Upper lobe of left lung (tissue), 6 donors: ENCODE measurements around the gene LEFTY2. TPM values are rescaled to one million over a fixed set of nuclear protein-coding genes. Genes with fewer than 3 reads are reported as not detected.
"Not testable (repeated sequence)": the region's sequence is repeated elsewhere in the genome, so short reads cannot be mapped to it uniquely, and the experiment has no call there.

Source experiments
- ATAC-seq, 2 donors: fragments of 200-7000 bp; cut with Tn5 transposase; one replicate each; pipeline ENCODE4 v1.9.1; 2022; ENCODE audit warnings: mild to moderate bottlenecking in 2 of 2, moderate library complexity in 2 of 2; ENCODE audit not compliant: low FRiP score in 2 of 2
- DNase-seq, 2 donors: peaks; one replicate each; pipeline ENCODE4 v3.0.0-alpha.2; 2019 to 2020
- H3K27ac ChIP-seq, 4 donors: fragments of 200-600 bp; sonication (generic); one replicate each; pipeline ENCODE4 v1.5.1; 2016 to 2019
- H3K27me3 ChIP-seq, 4 donors: fragments of 200-600 bp; sonication (generic); one replicate each; pipeline ENCODE4 v1.5.1; 2017 to 2019
- H3K36me3 ChIP-seq, 4 donors: fragments of 200-600 bp; sonication (generic); one replicate each; pipeline ENCODE4 v1.5.1; 2016 to 2019
- H3K4me1 ChIP-seq, 4 donors: fragments of 200-600 bp; sonication (generic); one replicate each; pipeline ENCODE4 v1.5.1; 2018 to 2019
- H3K4me3 ChIP-seq, 4 donors: fragments of 200-600 bp; sonication (generic); one replicate each; pipeline ENCODE4 v1.5.1; 2017 to 2019; ENCODE audit warnings: mild to moderate bottlenecking in 2 of 4, moderate library complexity in 1 of 4
- H3K9me3 ChIP-seq, 4 donors: fragments of 200-600 bp; sonication (generic); one replicate each; pipeline ENCODE4 v1.5.1; 2018 to 2019
- EP300 ChIP-seq, 4 donors: sonication (generic); formaldehyde crosslinking; IDR thresholded peaks; one replicate each; pipeline ENCODE4 v1.5.1; 2017; ENCODE audit warnings: antibody characterized with exemption in 4 of 4, control low read depth in 2 of 4
- POLR2A ChIP-seq, 4 donors: fragments of 450-650 bp; IDR thresholded peaks; one replicate each; pipeline ENCODE4 v1.5.1; 2016 to 2017; ENCODE audit warnings: antibody characterized with exemption in 4 of 4, mild to moderate bottlenecking in 2 of 4
- POLR2AphosphoS5 ChIP-seq, 2 donors: sonication (generic); formaldehyde crosslinking; IDR thresholded peaks; one replicate each; pipeline ENCODE4 v1.5.1; 2017; ENCODE audit warnings: antibody characterized with exemption in 2 of 2
- WGBS, 2 donors: methylation state at CpG; one replicate each; pipeline ENCODE4 v1.1.5; 2017 to 2018; 5-methylcytosine and 5-hydroxymethylcytosine counted together
- total RNA-seq, 6 donors: library from RNA; depleted of rRNA in 4 of 6; stranded (reverse); fragments of >200 nt in 4 of 6; gene quantifications; one replicate each; pipeline versions ENCODE4 v1.1.0 to v1.2.1, GENCODE V29; 2016 to 2021
- TF ChIP-seq, protein P1 (sequence below), 6 experiments: fragments of 450-650 bp in 4 of 6; fragments of 200-600 bp in 2 of 6; sonication (generic) in 2 of 6; IDR thresholded peaks; one replicate each; pipeline ENCODE4 v1.5.1; 2016 to 2019; ENCODE audit warnings: antibody characterized with exemption in 6 of 6
- donor health status: DM: no; HTN: no; CAD: no; lungs with moderate emphysema.
- donor health status: DM: no; HTN: yes; CAD: no; lungs with severe emphysema.

LEFTY2 gene
- total RNA-seq, 6 donors from 2014 or later = 0.44 to 2.9 (median 0.76) TPM; not detected in 2

GRCh38 chr1:225940385-225941151, 452 bp downstream of the LEFTY2 start:
- peak in 1 of 2 donors; percentile 12 for ATAC-seq
- Histone ChIP-seq H3K4me3 (no peak overlapping the region), H3K27me3 (no peaks in the 10 kb centered on the region), H3K27ac (peak overlapping the region in 3 of 4 donors; percentile 46 to 73 (median 72)), H3K4me1 (peaks cover 13 to 24% (median 21%) of the 10 kb centered on the region in 4 donors), H3K9me3 (no peaks in the 10 kb centered on the region), H3K36me3 (no peaks in the 10 kb centered on the region)
- TF ChIP-seq POLR2A (IDR thresholded peaks at IDR 0.05) (no peak), POLR2AphosphoS5 (IDR thresholded peaks at IDR 0.05) (no peak), EP300 (IDR thresholded peaks at IDR 0.05) (no peak)
- TF ChIP-seq, protein P1, sequence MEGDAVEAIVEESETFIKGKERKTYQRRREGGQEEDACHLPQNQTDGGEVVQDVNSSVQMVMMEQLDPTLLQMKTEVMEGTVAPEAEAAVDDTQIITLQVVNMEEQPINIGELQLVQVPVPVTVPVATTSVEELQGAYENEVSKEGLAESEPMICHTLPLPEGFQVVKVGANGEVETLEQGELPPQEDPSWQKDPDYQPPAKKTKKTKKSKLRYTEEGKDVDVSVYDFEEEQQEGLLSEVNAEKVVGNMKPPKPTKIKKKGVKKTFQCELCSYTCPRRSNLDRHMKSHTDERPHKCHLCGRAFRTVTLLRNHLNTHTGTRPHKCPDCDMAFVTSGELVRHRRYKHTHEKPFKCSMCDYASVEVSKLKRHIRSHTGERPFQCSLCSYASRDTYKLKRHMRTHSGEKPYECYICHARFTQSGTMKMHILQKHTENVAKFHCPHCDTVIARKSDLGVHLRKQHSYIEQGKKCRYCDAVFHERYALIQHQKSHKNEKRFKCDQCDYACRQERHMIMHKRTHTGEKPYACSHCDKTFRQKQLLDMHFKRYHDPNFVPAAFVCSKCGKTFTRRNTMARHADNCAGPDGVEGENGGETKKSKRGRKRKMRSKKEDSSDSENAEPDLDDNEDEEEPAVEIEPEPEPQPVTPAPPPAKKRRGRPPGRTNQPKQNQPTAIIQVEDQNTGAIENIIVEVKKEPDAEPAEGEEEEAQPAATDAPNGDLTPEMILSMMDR (IDR thresholded peaks at IDR 0.05) = no peak
- peak in 1 of 2 donors; percentile 79 for DNase-seq
- 77 to 88% methylated on average over 8 to 15 of the region's 25 CpGs for whole genome bisulfite sequencing, 2 donors

DNA sequence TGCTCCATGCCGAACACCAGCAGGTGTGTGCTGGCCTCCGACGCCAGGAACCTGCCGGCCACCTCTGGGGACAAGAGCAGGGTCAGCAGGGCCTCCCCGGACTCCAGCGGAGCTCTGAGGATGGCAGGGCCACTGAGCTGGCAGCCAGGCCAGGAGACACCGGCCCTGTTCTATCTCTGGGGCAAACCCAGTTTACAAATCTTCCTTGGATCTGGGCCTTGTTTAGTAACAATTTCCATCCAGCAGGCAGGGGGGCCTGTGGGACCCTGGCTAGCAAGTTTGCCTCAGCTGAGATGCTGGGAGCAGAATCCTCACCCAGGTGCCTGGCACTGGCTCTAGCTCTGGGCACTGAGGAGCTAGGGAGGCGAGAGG, 1.1 kb downstream of the LEFTY2 start:
- peaks cover 13 to 24% (median 21%) of the 10 kb centered on the region in 4 donors for H3K4me1 ChIP-seq
- not testable (repeated sequence) for H3K27ac ChIP-seq, ATAC-seq, H3K36me3 ChIP-seq, H3K27me3 ChIP-seq, H3K9me3 ChIP-seq, DNase-seq, H3K4me3 ChIP-seq
- WGBS, 2 donors = 74% methylated on average over 7 of the region's 8 CpGs; no CpG with 5 or more reads in 1 of the 2 donors

- H3K9me3 ChIP-seq, H3K27ac ChIP-seq, H3K27me3 ChIP-seq, H3K36me3 ChIP-seq: not testable (repeated sequence)
- peak in 1 of 2 donors; percentile 25 for ATAC-seq
- Histone ChIP-seq H3K4me1 (peaks cover 13 to 22% (median 20%) of the 10 kb centered on the region in 4 donors), H3K4me3 (peak overlapping the region in 1 of 4 donors; percentile 13)
- peak in 1 of 2 donors; percentile 87 for DNase-seq
- 71 to 93% methylated on average over 7 to 35 of the region's 69 CpGs for WGBS, 2 donors
These were observed 1.7 kb downstream of the LEFTY2 start for GRCh38 chr1:225939097-225939938.

- DNase-seq (peak in 1 of 2 donors; percentile 53), ATAC-seq (no peak)
- H3K4me3 ChIP-seq = no peak overlapping the region
- H3K27me3 ChIP-seq = no peaks in the 10 kb centered on the region
- WGBS, 2 donors = 85 to 92% methylated on average over 5 to 21 of the region's 21 CpGs
- no peaks in the 10 kb centered on the region for H3K36me3 ChIP-seq
- H3K27ac ChIP-seq = no peak overlapping the region
- TF ChIP-seq EP300 (IDR thresholded peaks at IDR 0.05) (no peak), POLR2AphosphoS5 (IDR thresholded peaks at IDR 0.05) (no peak), POLR2A (IDR thresholded peaks at IDR 0.05) (no peak)
- TF ChIP-seq, protein P1 (IDR thresholded peaks at IDR 0.05) = no peak
- H3K4me1 ChIP-seq = peaks cover 13 to 19% (median 19%) of the 10 kb centered on the region in 4 donors
- H3K9me3 ChIP-seq = no peaks in the 10 kb centered on the region
These were observed 3.7 kb downstream of the LEFTY2 start for GRCh38 chr1:225937048-225937968.

GRCh38 chr1:225936523-225936922, 4.5 kb downstream of the LEFTY2 start:
- no peak for ATAC-seq
- 71 to 77% methylated on average over 1 to 3 of the region's 3 CpGs for WGBS, 2 donors
- Histone ChIP-seq H3K9me3 (no peaks in the 10 kb centered on the region), H3K4me3 (no peak overlapping the region), H3K27ac (no peak overlapping the region), H3K27me3 (no peaks in the 10 kb centered on the region), H3K36me3 (no peaks in the 10 kb centered on the region), H3K4me1 (peaks cover 10 to 16% (median 11%) of the 10 kb centered on the region in 4 donors)
- no peak for DNase-seq
- TF ChIP-seq, protein P1 (IDR thresholded peaks at IDR 0.05) = no peak
- no peak for TF ChIP-seq EP300 (IDR thresholded peaks at IDR 0.05)
- no peak for TF ChIP-seq POLR2A (IDR thresholded peaks at IDR 0.05)
- no peak for TF ChIP-seq POLR2AphosphoS5 (IDR thresholded peaks at IDR 0.05)

DNA sequence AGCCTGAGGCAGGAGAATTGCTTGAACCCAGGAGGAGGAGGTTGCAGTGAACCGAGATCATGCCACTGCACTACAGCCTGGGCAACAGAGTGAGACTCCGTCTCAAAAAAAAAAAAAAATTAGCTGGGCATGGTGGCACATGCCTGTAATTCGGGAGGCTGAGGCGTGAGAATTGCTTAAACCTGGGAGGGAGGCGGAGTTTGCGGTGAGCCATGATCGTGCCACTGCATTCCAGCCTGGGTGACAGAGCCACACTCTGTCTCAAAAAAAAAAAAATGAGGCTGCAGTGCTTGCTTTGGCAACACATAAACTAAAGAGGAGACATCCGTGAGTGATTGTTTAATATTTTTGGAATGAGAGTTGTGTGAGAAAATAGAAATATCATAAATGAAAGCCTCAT, 4.9 kb downstream of the LEFTY2 start:
- not testable (repeated sequence) for H3K9me3 ChIP-seq, H3K36me3 ChIP-seq, ATAC-seq, DNase-seq, H3K27ac ChIP-seq, H3K27me3 ChIP-seq, H3K4me3 ChIP-seq
- WGBS, 2 donors = 71 to 77% methylated on average over 8 of the region's 8 CpGs
- peaks cover 6 to 12% (median 8%) of the 10 kb centered on the region in 4 donors for H3K4me1 ChIP-seq
